Activated CD4-positive, alpha-beta T cell treated with anti-CD3 and anti-CD28 coated beads, Interleukin-2, amount 10 ng/mL, durations not matched to agents 24 days and 14 days (primary cell): ENCODE data around the gene LDLRAD2. TPM values are rescaled to one million over a fixed set of nuclear protein-coding genes. Genes with fewer than 3 reads are reported as not detected.

Experiments used
- DNase-seq: peaks from one replicate; pipeline ENCODE4 v3.0.0; 2022
- H3K27ac Mint-ChIP-seq: one replicate; pipeline ENCODE4 v1.8.0; 2022; ENCODE audit warnings: mild to moderate bottlenecking, mixed read lengths
- H3K27me3 Mint-ChIP-seq: one replicate; pipeline ENCODE4 v1.8.0; 2022; ENCODE audit warnings: mixed read lengths
- H3K36me3 Mint-ChIP-seq: one replicate; pipeline ENCODE4 v1.8.0; 2022; ENCODE audit warnings: low read depth, mild to moderate bottlenecking, mixed read lengths
- H3K4me1 Mint-ChIP-seq: one replicate; pipeline ENCODE4 v1.8.0; 2021; ENCODE audit warnings: mixed read lengths
- H3K4me3 Mint-ChIP-seq: one replicate; pipeline ENCODE4 v1.8.0; 2022; ENCODE audit warnings: mild to moderate bottlenecking, moderate library complexity, mixed read lengths
- H3K9me3 Mint-ChIP-seq: one replicate; pipeline ENCODE4 v1.8.0; 2021; ENCODE audit warnings: mixed read lengths
- intact Hi-C: fragments of 100-400 bp; cut with micrococcal nuclease; formaldehyde crosslinking; loops from one replicate; pipeline ENCODE4 v1.15.1; 2023
- total RNA-seq: library from RNA; stranded (reverse); gene quantifications from 2 replicates; pipeline ENCODE4 v1.2.3, GENCODE V29; 2022

The LDLRAD2 gene
- total RNA-seq, 1 donor from 2014 or later: 0.05 TPM

- Mint-ChIP-seq H3K36me3 (no peaks in the 10 kb centered on the region), H3K27ac (no peak overlapping the region), H3K27me3 (no peaks in the 10 kb centered on the region), H3K4me1 (peaks cover 2% of the 10 kb centered on the region), H3K9me3 (no peaks in the 10 kb centered on the region), H3K4me3 (no peak overlapping the region)
- intact Hi-C loops: no loop called here
- no peak for DNase-seq
Measured at GRCh38 chr1:21861602-21862429, 49.8 kb downstream of the LDLRAD2 start.

GRCh38 chr1:21863981-21864380 is 51.9 kb downstream of the LDLRAD2 start:
- intact Hi-C loops: no loop called here
- DNase-seq: no peak
- no peaks in the 10 kb centered on the region for H3K9me3 Mint-ChIP-seq
- no peaks in the 10 kb centered on the region for H3K36me3 Mint-ChIP-seq
- H3K4me1 Mint-ChIP-seq: no peaks in the 10 kb centered on the region
- no peak overlapping the region for H3K4me3 Mint-ChIP-seq
- H3K27me3 Mint-ChIP-seq: no peaks in the 10 kb centered on the region
- no peak overlapping the region for H3K27ac Mint-ChIP-seq

- Mint-ChIP-seq H3K9me3 (no peaks in the 10 kb centered on the region), H3K36me3 (no peaks in the 10 kb centered on the region), H3K4me3 (no peak overlapping the region), H3K27ac (no peak overlapping the region), H3K27me3 (no peaks in the 10 kb centered on the region), H3K4me1 (no peaks in the 10 kb centered on the region)
- no peak for DNase-seq
- intact Hi-C loops: no loop called here
Measured at GRCh38 chr1:21864730-21865129, 52.7 kb downstream of the LDLRAD2 start.

- H3K36me3 Mint-ChIP-seq: no peaks in the 10 kb centered on the region
- H3K4me3 Mint-ChIP-seq: no peak overlapping the region
- H3K27ac Mint-ChIP-seq: no peak overlapping the region
- no peaks in the 10 kb centered on the region for H3K4me1 Mint-ChIP-seq
- intact Hi-C loops: no loop called here
- H3K27me3 Mint-ChIP-seq: no peaks in the 10 kb centered on the region
- no peak for DNase-seq
- no peaks in the 10 kb centered on the region for H3K9me3 Mint-ChIP-seq
Measured at GRCh38 chr1:21865609-21865942, 53.5 kb downstream of the LDLRAD2 start.

GRCh38 chr1:21865943-21866706 is 54.1 kb downstream of the LDLRAD2 start:
- intact Hi-C loops: no loop called here
- no peak overlapping the region for H3K4me3 Mint-ChIP-seq
- no peak for DNase-seq
- H3K36me3 Mint-ChIP-seq: no peaks in the 10 kb centered on the region
- H3K4me1 Mint-ChIP-seq: no peaks in the 10 kb centered on the region
- H3K27me3 Mint-ChIP-seq: no peaks in the 10 kb centered on the region
- no peaks in the 10 kb centered on the region for H3K9me3 Mint-ChIP-seq
- no peak overlapping the region for H3K27ac Mint-ChIP-seq

GRCh38 chr1:21866707-21867043 is 54.6 kb downstream of the LDLRAD2 start:
- Mint-ChIP-seq H3K27ac (no peak overlapping the region), H3K4me3 (no peak overlapping the region), H3K9me3 (no peaks in the 10 kb centered on the region), H3K27me3 (no peaks in the 10 kb centered on the region), H3K36me3 (no peaks in the 10 kb centered on the region), H3K4me1 (no peaks in the 10 kb centered on the region)
- DNase-seq: no peak
- intact Hi-C loops: no loop called here

- no peak for DNase-seq
- Mint-ChIP-seq H3K27me3 (no peaks in the 10 kb centered on the region), H3K4me1 (no peaks in the 10 kb centered on the region), H3K4me3 (no peak overlapping the region), H3K9me3 (no peaks in the 10 kb centered on the region), H3K36me3 (no peaks in the 10 kb centered on the region), H3K27ac (no peak overlapping the region)
- intact Hi-C loops: no loop called here
Measured at GRCh38 chr1:21867451-21867996, 55.5 kb downstream of the LDLRAD2 start.

- Mint-ChIP-seq H3K9me3 (no peaks in the 10 kb centered on the region), H3K27me3 (no peaks in the 10 kb centered on the region), H3K36me3 (no peaks in the 10 kb centered on the region), H3K4me3 (no peak overlapping the region), H3K4me1 (no peaks in the 10 kb centered on the region), H3K27ac (no peak overlapping the region)
- intact Hi-C loops: no loop called here
- DNase-seq: no peak
Measured at GRCh38 chr1:21868482-21868881, 56.4 kb downstream of the LDLRAD2 start.

GRCh38 chr1:21868941-21869454 is 56.9 kb downstream of the LDLRAD2 start:
- no peak overlapping the region for H3K4me3 Mint-ChIP-seq
- no peaks in the 10 kb centered on the region for H3K27me3 Mint-ChIP-seq
- no peaks in the 10 kb centered on the region for H3K4me1 Mint-ChIP-seq
- DNase-seq: no peak
- H3K36me3 Mint-ChIP-seq: no peaks in the 10 kb centered on the region
- no peak overlapping the region for H3K27ac Mint-ChIP-seq
- intact Hi-C loops: no loop called here
- H3K9me3 Mint-ChIP-seq: no peaks in the 10 kb centered on the region

GRCh38 chr1:21869620-21870121 is 57.6 kb downstream of the LDLRAD2 start:
- Mint-ChIP-seq H3K36me3 (no peaks in the 10 kb centered on the region), H3K27ac (no peak overlapping the region), H3K4me1 (no peaks in the 10 kb centered on the region), H3K4me3 (no peak overlapping the region), H3K27me3 (no peaks in the 10 kb centered on the region), H3K9me3 (no peaks in the 10 kb centered on the region)
- intact Hi-C loops: no loop called here
- no peak for DNase-seq

- Mint-ChIP-seq H3K27me3 (no peaks in the 10 kb centered on the region), H3K9me3 (no peaks in the 10 kb centered on the region)
- intact Hi-C loops: no loop called here
Measured at GRCh38 chr1:21870611-21871010, 58.5 kb downstream of the LDLRAD2 start.

GRCh38 chr1:21871943-21872342 is 59.9 kb downstream of the LDLRAD2 start:
- Mint-ChIP-seq H3K27ac (no peak overlapping the region), H3K4me1 (no peaks in the 10 kb centered on the region), H3K36me3 (no peaks in the 10 kb centered on the region), H3K9me3 (no peaks in the 10 kb centered on the region), H3K4me3 (no peak overlapping the region), H3K27me3 (no peaks in the 10 kb centered on the region)
- DNase-seq: no peak
- intact Hi-C loops: no loop called here

More at GRCh38 chr1:21870611-21871010, 58.5 kb downstream of the LDLRAD2 start:
- no peaks in the 10 kb centered on the region for H3K36me3 Mint-ChIP-seq
- no peaks in the 10 kb centered on the region for H3K4me1 Mint-ChIP-seq
- H3K27ac Mint-ChIP-seq: no peak overlapping the region
- no peak overlapping the region for H3K4me3 Mint-ChIP-seq
- DNase-seq: no peak

- H3K4me3 Mint-ChIP-seq: no peak overlapping the region
- intact Hi-C loops: no loop called here
- H3K4me1 Mint-ChIP-seq: no peaks in the 10 kb centered on the region
- no peaks in the 10 kb centered on the region for H3K36me3 Mint-ChIP-seq
- H3K27me3 Mint-ChIP-seq: no peaks in the 10 kb centered on the region
- DNase-seq: no peak
- no peaks in the 10 kb centered on the region for H3K9me3 Mint-ChIP-seq
- H3K27ac Mint-ChIP-seq: no peak overlapping the region
Measured at GRCh38 chr1:21872445-21873079, 60.5 kb downstream of the LDLRAD2 start.

GRCh38 chr1:21873174-21873573 is 61.1 kb downstream of the LDLRAD2 start:
- intact Hi-C loops: no loop called here
- H3K27ac Mint-ChIP-seq: no peak overlapping the region
- H3K36me3 Mint-ChIP-seq: no peaks in the 10 kb centered on the region
- H3K9me3 Mint-ChIP-seq: no peaks in the 10 kb centered on the region
- H3K4me1 Mint-ChIP-seq: no peaks in the 10 kb centered on the region
- H3K27me3 Mint-ChIP-seq: no peaks in the 10 kb centered on the region
- no peak overlapping the region for H3K4me3 Mint-ChIP-seq
- no peak for DNase-seq
